GM12878 (cell line): ENCODE data around the gene STX3. TPM values are rescaled to one million over a fixed set of nuclear protein-coding genes. Genes with fewer than 3 reads are reported as not detected.

Experiments
- ATAC-seq: fragments of 200-7000 bp; cut with Tn5 transposase; 3 replicates; pipeline ENCODE4 v1.9.1; 2020; ENCODE audit warnings: mild to moderate bottlenecking, moderate library complexity
- BruUV-seq: library from RNA; stranded (reverse); fragments of 400-500 nt; replicated peaks from 2 replicates; lab custom pipeline; 2021; lab: Mats Ljungman, UMichigan
- CTCF ChIA-PET: fragments of 300-600 bp; sonication (Branson Sonifier 250); formaldehyde crosslinking; extraction: SDS; loops from one replicate; lab custom pipeline; 2021; ENCODE audit warnings: inconsistent platforms; lab: Yijun Ruan, JAX
- POLR2A ChIA-PET: fragments of 350-600 bp; formaldehyde crosslinking; extraction: SDS; loops from one replicate; lab custom pipeline; 2021; ENCODE audit warnings: inconsistent platforms; lab: Charles Lee
- RAD21 ChIA-PET: fragments of 300-600 bp; sonication (Branson Sonifier 250); formaldehyde crosslinking; loops from one replicate; lab custom pipeline; 2023; ENCODE audit warnings: antibody characterized with exemption; ENCODE audit not compliant: unreplicated experiment; lab: Charles Lee
- SMC1A ChIA-PET: fragments of 300-600 bp; sonication (Branson Sonifier 250); formaldehyde crosslinking; loops from one replicate; lab custom pipeline; 2023; ENCODE audit not compliant: unreplicated experiment, uncharacterized antibody; lab: Charles Lee
- DNase-seq: peaks from one replicate; pipeline ENCODE4 v3.0.0-alpha.2; 2011; ENCODE audit warnings: low read depth, low spot score
- FAIRE-seq: peaks from 3 replicates; lab custom pipeline; 2011; peaks lifted over from hg19 to GRCh38; lab: Jason Lieb, UNC
- H2AFZ ChIP-seq: 2 replicates; pipeline ENCODE4 v1.6.0; 2011; ENCODE audit warnings: low read depth, low read length, control low read depth; ENCODE audit not compliant: control insufficient read depth
- H3K27ac ChIP-seq: 2 replicates; pipeline ENCODE4 v1.5.1; 2011; ENCODE audit warnings: control low read depth; ENCODE audit not compliant: control insufficient read depth, insufficient read depth
- H3K27me3 ChIP-seq, 2 experiments: replicated peaks in 1 of 2; 2 replicates each; pipeline versions ENCODE4 v1.6.0 to v1.6.1; 2011; ENCODE audit warnings: low read length in 1 of 2; ENCODE audit not compliant: control insufficient read depth in 2 of 2, insufficient read depth in 2 of 2
- H3K36me3 ChIP-seq, 2 experiments: 2 replicates each; pipeline ENCODE4 v1.5.1; 2011; ENCODE audit warnings: low read length in 1 of 2; ENCODE audit not compliant: control insufficient read depth in 2 of 2, insufficient read depth in 2 of 2
- H3K4me1 ChIP-seq: 2 replicates; pipeline ENCODE4 v1.6.1; 2011; ENCODE audit warnings: mild to moderate bottlenecking, low read length, moderate library complexity, mixed read lengths; ENCODE audit not compliant: control insufficient read depth, insufficient read depth
- H3K4me2 ChIP-seq: 2 replicates; pipeline ENCODE4 v1.6.0; 2011; ENCODE audit warnings: control low read depth; ENCODE audit not compliant: control insufficient read depth, insufficient read depth
- H3K4me3 ChIP-seq: fragments of 200-600 bp; sonication (generic); 2 replicates; pipeline ENCODE4 v1.5.1; 2016
- H3K79me2 ChIP-seq: 2 replicates; pipeline ENCODE4 v1.6.0; 2011; ENCODE audit warnings: low read length; ENCODE audit not compliant: control insufficient read depth, insufficient read depth
- H3K9ac ChIP-seq: 2 replicates; pipeline ENCODE4 v1.8.0; 2011; ENCODE audit warnings: low read length, control low read depth, mixed read lengths; ENCODE audit not compliant: control insufficient read depth, insufficient read depth
- H3K9me3 ChIP-seq: replicated peaks from 3 replicates; pipeline ENCODE4 v1.5.1; 2011; ENCODE audit warnings: mild to moderate bottlenecking, low read length; ENCODE audit not compliant: control insufficient read depth, insufficient read depth
- H4K20me1 ChIP-seq: 2 replicates; pipeline ENCODE4 v1.6.0; 2011; ENCODE audit not compliant: control insufficient read depth, insufficient read depth
- BCL3 ChIP-seq: IDR thresholded peaks from 2 replicates; pipeline ENCODE4 v1.6.1; 2011; ENCODE audit warnings: borderline replicate concordance, low read depth, mild to moderate bottlenecking, moderate library complexity, low read length; ENCODE audit not compliant: insufficient read depth, poor library complexity, severe bottlenecking
- EGR1 ChIP-seq, 2 experiments: IDR thresholded peaks; 1 replicate in 1 of 2; 2 replicates in 1 of 2; pipeline ENCODE4 v1.6.1; 2011 to 2012; ENCODE audit warnings: low read depth in 2 of 2, low read length in 2 of 2, borderline replicate concordance in 1 of 2, mild to moderate bottlenecking in 1 of 2, moderate library complexity in 1 of 2
- JUNB ChIP-seq: IDR thresholded peaks from 2 replicates; pipeline ENCODE4 v1.6.1; 2016; ENCODE audit warnings: antibody characterized with exemption, mild to moderate bottlenecking
- SREBF1 ChIP-seq: IDR thresholded peaks from 2 replicates; pipeline ENCODE4 v1.6.1; 2012; ENCODE audit warnings: mild to moderate bottlenecking, low read length
- TCF7 ChIP-seq: IDR thresholded peaks from 2 replicates; pipeline ENCODE4 v1.6.1; 2014; ENCODE audit warnings: antibody characterized with exemption, borderline replicate concordance
- ZBED1 ChIP-seq: IDR thresholded peaks from 2 replicates; pipeline ENCODE4 v1.6.1; 2016; ENCODE audit warnings: borderline replicate concordance
- ZBTB33 ChIP-seq: fragments of 450-650 bp; IDR thresholded peaks from 2 replicates; pipeline ENCODE4 v1.6.1; 2017; ENCODE audit warnings: mild to moderate bottlenecking
- ZNF207 ChIP-seq: fragments of 450-650 bp; IDR thresholded peaks from 2 replicates; pipeline ENCODE4 v1.6.1; 2014; ENCODE audit warnings: antibody characterized with exemption, mild to moderate bottlenecking, borderline replicate concordance
- WGBS: methylation state at CpG from one replicate; pipeline ENCODE4 v1.1.6; 2016; ENCODE audit warnings: low lambda C conversion rate; ENCODE audit not compliant: insufficient replicate concordance, insufficient coverage; ENCODE audit errors: missing lambda C conversion rate; 5-methylcytosine and 5-hydroxymethylcytosine counted together
- in situ Hi-C: fragments of 300-500 bp; cut with MboI; formaldehyde crosslinking; loops from 9 replicates; pipeline ENCODE4 v1.14.3; 2018; ENCODE audit warnings: mixed read lengths
- intact Hi-C: fragments of 100-400 bp; cut with micrococcal nuclease; formaldehyde crosslinking; loops from one replicate; pipeline ENCODE4 v1.14.2; 2022; ENCODE audit not compliant: unreplicated experiment
- polyA plus RNA-seq, 11 experiments: library from polyadenylated mRNA; depleted of rRNA in 4 of 11; unstranded in 6 of 11; stranded (reverse) in 5 of 11; fragments of >200 nt; fragmentation: Nextera tagmentation in 4 of 11; fragmentation: Illumina TruSeq in 1 of 11; extraction: Ambion mirVana in 4 of 11; extraction: Trizol in 1 of 11; gene quantifications; 1 replicate in 1 of 11; 2 replicates in 10 of 11; pipeline versions ENCODE4 v1.2.1 to v1.2.3, GENCODE V29; 2011 to 2016; ENCODE audit warnings: inconsistent platforms in 2 of 11, missing spikeins in 2 of 11, low read depth in 1 of 11
- total RNA-seq, 4 experiments: library from RNA; depleted of rRNA in 3 of 4; stranded (reverse); fragments of >200 nt in 3 of 4; fragmentation: Illumina TruSeq in 1 of 4; extraction: Trizol in 1 of 4; gene quantifications; 2 replicates each; pipeline versions ENCODE4 v1.2.1 to v1.2.3, GENCODE V29; 2013 to 2021

The STX3 gene
- total and polyA plus RNA-seq, 10 of the 15 experiments (the other 5 are each of a cell fraction or from before 2014, with no cell fraction given) = 0.11 to 2.5 (median 1.1) TPM

DNA sequence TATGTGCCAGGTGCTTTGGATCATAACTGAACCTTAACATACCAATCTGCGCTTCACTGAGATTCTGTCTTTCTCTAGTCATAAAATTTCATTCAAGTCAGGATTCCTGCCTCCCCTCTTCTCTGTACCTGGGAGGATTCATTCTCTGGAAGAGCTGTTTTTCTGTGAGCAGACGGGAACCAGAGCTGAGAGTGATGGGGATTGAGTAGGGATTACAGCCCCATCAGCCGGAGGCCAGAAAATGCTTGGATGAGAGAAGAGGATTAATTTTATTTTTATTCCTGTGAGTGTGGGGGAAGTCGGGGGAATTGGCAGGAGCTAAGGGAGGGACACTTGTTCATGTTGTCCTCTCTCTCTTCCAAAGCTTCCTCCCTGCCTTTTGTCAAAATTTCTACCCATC is 4.7 kb downstream of the STX3 start (continued):
- no peak for TF ChIP-seq TCF7
- TF ChIP-seq ZNF207 = no peak
- TF ChIP-seq JUNB = no peak
- TF ChIP-seq ZBTB33 = no peak
- no peak for TF ChIP-seq ZBED1
- no peak for TF ChIP-seq BCL3
- TF ChIP-seq EGR1 (IDR thresholded peaks at IDR 0.05; ENCODE audit: borderline replicate concordance in 1 of 2, low read depth in 2 of 2, low read length in 2 of 2) = no peak
- TF ChIP-seq, all 136 proteins: peak for 0

- CTCF ChIA-PET = interaction anchor here (1.6 kb wide), 1 partner anchor 41 kb away, joined by 6 read pairs; no protein-coding TSS in a partner anchor
- Histone ChIP-seq H3K36me3 (no peaks in the 10 kb centered on the region), H3K9ac (no peak overlapping the region), H3K79me2 (no peaks in the 10 kb centered on the region)
- FAIRE-seq = no peak
- no peak for DNase-seq
- TF ChIP-seq SREBF1 = no peak
- TF ChIP-seq, all 136 proteins: peak for 0
- Histone ChIP-seq H2AFZ (no peak overlapping the region), H3K27ac (no peak overlapping the region), H3K4me2 (no peak overlapping the region), H3K4me3 (no peak overlapping the region), H4K20me1 (no peaks in the 10 kb centered on the region), H3K27me3 (peaks cover 0 to 6% of the 10 kb centered on the region in 2 experiments; a peak in 1 of 4 replicates), H3K9me3 (no peaks in the 10 kb centered on the region), H3K4me1 (no peaks in the 10 kb centered on the region)
- SMC1A ChIA-PET = no interaction called here
- WGBS = 12% methylated on average over 4 of the region's 4 CpGs
- intact Hi-C loops (no loop called here), in situ Hi-C loops (no loop called here)
- BruUV-seq = no TSS peak
- POLR2A ChIA-PET = no interaction called here
- RAD21 ChIA-PET = no interaction called here
- ATAC-seq = no peak
Observed at GRCh38 chr11:59760771-59761170, 5.6 kb downstream of the STX3 start.
